B cell (primary cell): Measurements from ENCODE around the gene MAGI2.

ENCODE experiments used
- CTCF ChIP-seq: fragments of 200-600 bp; IDR thresholded peaks from one replicate; pipeline ENCODE4 v1.8.0; 2022; ENCODE audit warnings: antibody characterized with exemption, mild to moderate bottlenecking
- EZH2 ChIP-seq: IDR thresholded peaks from 2 replicates; pipeline ENCODE4 v1.6.1; 2012; ENCODE audit warnings: borderline replicate concordance, low read depth, mild to moderate bottlenecking, moderate library complexity, low read length; ENCODE audit not compliant: insufficient read depth, poor library complexity, severe bottlenecking

GRCh38 chr7:78635026-78635793, 818.3 kb downstream of the MAGI2 start:
- TF ChIP-seq CTCF (no peak), EZH2 (no peak)
